DOHH2 (cell line): ENCODE results near the gene COX7A2L.

Source experiments
- H3F3A ChIP-seq: fragments of 200-600 bp; sonication (generic), shearing (Covaris generic); 2 replicates; pipeline ENCODE4 v1.6.0; 2016; ENCODE audit warnings: antibody characterized with exemption, mild to moderate bottlenecking; ENCODE audit not compliant: control insufficient read depth, insufficient read depth
- H3K27ac ChIP-seq: fragments of 200-600 bp; sonication (generic); 2 replicates; pipeline ENCODE4 v1.5.1; 2014; ENCODE audit warnings: low read depth, mild to moderate bottlenecking, low read length, moderate library complexity
- H3K27me3 ChIP-seq: fragments of 200-600 bp; sonication (generic); 2 replicates; pipeline ENCODE4 v1.6.1; 2014; ENCODE audit warnings: mild to moderate bottlenecking, low read length, mixed read lengths; ENCODE audit not compliant: control insufficient read depth
- H3K36me3 ChIP-seq: fragments of 200-600 bp; sonication (generic); 2 replicates; pipeline ENCODE4 v1.6.1; 2014; ENCODE audit warnings: mild to moderate bottlenecking, low read length, moderate library complexity, mixed read lengths; ENCODE audit not compliant: control insufficient read depth
- H3K4me1 ChIP-seq: fragments of 200-600 bp; sonication (generic); 2 replicates; pipeline ENCODE4 v1.6.1; 2014; ENCODE audit warnings: mild to moderate bottlenecking, low read length, mixed read lengths; ENCODE audit not compliant: control insufficient read depth
- H3K4me2 ChIP-seq: fragments of 200-600 bp; sonication (generic); 2 replicates; pipeline ENCODE4 v1.6.0; 2014; ENCODE audit warnings: mild to moderate bottlenecking, low read length, moderate library complexity
- H3K4me3 ChIP-seq: fragments of 200-600 bp; sonication (generic); 2 replicates; pipeline ENCODE4 v1.5.1; 2014; ENCODE audit warnings: mild to moderate bottlenecking, low read length, mixed read lengths
- H3K79me2 ChIP-seq: fragments of 200-600 bp; sonication (generic); 2 replicates; pipeline ENCODE4 v1.6.1; 2014; ENCODE audit warnings: mild to moderate bottlenecking, low read length, mixed read lengths; ENCODE audit not compliant: control insufficient read depth
- H3K9me2 ChIP-seq: fragments of 200-600 bp; sonication (generic); replicated peaks from 2 replicates; pipeline ENCODE4 v1.6.1; 2014; ENCODE audit warnings: mild to moderate bottlenecking, low read length, mixed read lengths; ENCODE audit not compliant: control insufficient read depth
- H3K9me3 ChIP-seq: fragments of 200-600 bp; sonication (generic); 2 replicates; pipeline ENCODE4 v1.6.1; 2014; ENCODE audit warnings: antibody characterized with exemption, low read length, mixed read lengths; ENCODE audit not compliant: control insufficient read depth, insufficient read depth
- H4K20me1 ChIP-seq: fragments of 200-600 bp; sonication (generic); 2 replicates; pipeline ENCODE4 v1.6.0; 2014; ENCODE audit warnings: low read depth, mild to moderate bottlenecking, antibody characterized with exemption, low read length, moderate library complexity; ENCODE audit not compliant: control insufficient read depth, insufficient read depth
- EZH2phosphoT487 ChIP-seq: fragments of 200-600 bp; sonication (generic); IDR thresholded peaks from 2 replicates; pipeline ENCODE4 v1.6.1; 2017; ENCODE audit warnings: borderline replicate concordance, mild to moderate bottlenecking, antibody characterized with exemption, low read length, moderate library complexity, mixed read lengths
- TF ChIP-seq, protein P1 (sequence below): fragments of 200-600 bp; sonication (generic); IDR thresholded peaks from one replicate; pipeline ENCODE4 v1.5.1; 2014; ENCODE audit warnings: antibody characterized with exemption, mild to moderate bottlenecking, low read depth, low read length; ENCODE audit not compliant: poor library complexity, severe bottlenecking

Gene COX7A2L

DNA sequence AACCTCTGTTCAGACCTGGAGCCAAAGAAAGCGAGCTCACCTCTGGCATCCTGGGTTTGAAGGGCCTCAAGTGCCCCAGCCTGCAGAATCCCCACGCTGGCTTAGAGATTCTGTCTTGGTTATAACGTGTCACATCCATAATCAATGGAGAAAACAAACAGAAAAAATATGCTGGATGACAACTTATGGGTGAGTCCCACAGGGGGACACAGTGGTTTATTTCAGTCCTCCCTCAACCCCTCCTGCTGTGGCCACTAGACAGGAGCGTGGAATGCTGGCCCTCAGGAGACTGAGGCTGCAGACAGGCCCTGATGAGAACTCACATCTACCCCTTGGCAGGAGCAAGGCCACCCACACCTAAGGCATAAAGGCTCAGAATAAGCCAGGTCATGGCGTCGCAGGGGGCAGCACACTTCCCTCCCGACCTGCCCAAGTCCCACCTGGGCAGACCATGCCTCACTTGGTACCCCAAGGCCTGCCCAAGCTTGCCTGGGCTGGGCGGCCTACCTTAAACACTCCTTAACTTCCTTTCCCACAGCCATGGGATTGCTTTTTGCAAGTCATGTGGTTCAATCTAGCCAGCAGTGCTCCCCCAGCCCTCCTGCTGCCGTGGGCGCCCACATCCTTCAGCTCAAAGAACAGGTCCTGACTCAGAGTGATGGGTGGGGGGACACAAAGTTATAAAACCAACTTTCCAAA lies 19.9 kb downstream of the COX7A2L start:
- H3K27ac ChIP-seq = no peak overlapping the region
- H3K4me2 ChIP-seq = no peak overlapping the region
- H3K4me1 ChIP-seq = no peaks in the 10 kb centered on the region
- peaks cover 4% of the 10 kb centered on the region; the same call in 1 of the 2 replicates for H3F3A ChIP-seq
- H3K79me2 ChIP-seq = no peaks in the 10 kb centered on the region; the same call in none of the 2 replicates
- H4K20me1 ChIP-seq = no peaks in the 10 kb centered on the region
- no peaks in the 10 kb centered on the region for H3K27me3 ChIP-seq
- H3K36me3 ChIP-seq = peaks cover 20% of the 10 kb centered on the region
- no peaks in the 10 kb centered on the region for H3K9me3 ChIP-seq
- no peaks in the 10 kb centered on the region for H3K9me2 ChIP-seq
- TF ChIP-seq, protein P1, sequence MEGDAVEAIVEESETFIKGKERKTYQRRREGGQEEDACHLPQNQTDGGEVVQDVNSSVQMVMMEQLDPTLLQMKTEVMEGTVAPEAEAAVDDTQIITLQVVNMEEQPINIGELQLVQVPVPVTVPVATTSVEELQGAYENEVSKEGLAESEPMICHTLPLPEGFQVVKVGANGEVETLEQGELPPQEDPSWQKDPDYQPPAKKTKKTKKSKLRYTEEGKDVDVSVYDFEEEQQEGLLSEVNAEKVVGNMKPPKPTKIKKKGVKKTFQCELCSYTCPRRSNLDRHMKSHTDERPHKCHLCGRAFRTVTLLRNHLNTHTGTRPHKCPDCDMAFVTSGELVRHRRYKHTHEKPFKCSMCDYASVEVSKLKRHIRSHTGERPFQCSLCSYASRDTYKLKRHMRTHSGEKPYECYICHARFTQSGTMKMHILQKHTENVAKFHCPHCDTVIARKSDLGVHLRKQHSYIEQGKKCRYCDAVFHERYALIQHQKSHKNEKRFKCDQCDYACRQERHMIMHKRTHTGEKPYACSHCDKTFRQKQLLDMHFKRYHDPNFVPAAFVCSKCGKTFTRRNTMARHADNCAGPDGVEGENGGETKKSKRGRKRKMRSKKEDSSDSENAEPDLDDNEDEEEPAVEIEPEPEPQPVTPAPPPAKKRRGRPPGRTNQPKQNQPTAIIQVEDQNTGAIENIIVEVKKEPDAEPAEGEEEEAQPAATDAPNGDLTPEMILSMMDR = no peak
- no peak for TF ChIP-seq EZH2phosphoT487
- no peak overlapping the region for H3K4me3 ChIP-seq

DNA sequence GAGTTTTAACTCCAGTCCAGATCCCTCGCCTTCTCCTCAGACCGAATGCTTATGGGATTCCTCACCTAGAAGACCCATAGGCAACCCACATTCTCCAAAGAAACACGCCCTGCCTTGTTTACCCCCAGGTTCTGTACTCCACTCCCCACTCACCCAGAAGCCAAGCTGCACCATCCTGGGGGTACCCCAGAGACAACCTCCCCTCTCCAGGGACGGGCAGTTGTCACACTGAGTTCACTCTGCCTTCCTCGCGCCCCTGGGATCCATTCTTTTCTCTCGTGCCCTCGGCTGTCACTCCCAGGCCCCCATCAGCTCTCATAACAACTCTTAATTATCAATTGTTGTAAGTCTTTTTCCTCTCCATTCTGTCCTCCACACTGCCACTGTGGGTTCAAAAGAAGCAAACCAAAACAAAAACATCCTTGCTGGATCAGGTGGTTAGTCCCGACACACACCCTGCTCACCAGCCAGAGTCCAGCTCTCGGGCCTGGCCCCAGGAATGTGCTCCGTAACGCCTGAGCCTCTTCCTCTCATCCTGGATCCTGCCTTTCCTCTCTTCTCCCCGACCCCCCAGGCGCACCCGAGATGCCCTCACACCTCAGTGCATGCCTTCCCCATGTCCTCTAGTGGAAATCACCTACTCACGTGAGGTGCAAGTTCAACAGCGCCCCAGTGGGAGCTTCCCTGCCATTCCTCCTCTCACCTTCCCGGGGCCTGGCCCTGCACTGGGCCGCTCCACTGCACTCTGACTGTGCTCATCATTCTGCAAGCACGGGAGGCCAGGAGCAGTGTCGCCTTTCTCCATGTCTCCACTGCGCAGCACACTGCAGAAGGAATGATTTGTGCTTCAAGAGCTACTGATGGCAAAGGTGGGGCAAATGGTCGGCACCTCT lies 20.7 kb downstream of the COX7A2L start:
- Histone ChIP-seq H4K20me1 (no peaks in the 10 kb centered on the region), H3K4me2 (no peak overlapping the region), H3K27me3 (no peaks in the 10 kb centered on the region), H3K27ac (no peak overlapping the region), H3F3A (peaks cover 4% of the 10 kb centered on the region; the same call in 1 of the 2 replicates), H3K36me3 (peaks cover 18% of the 10 kb centered on the region), H3K9me2 (no peaks in the 10 kb centered on the region), H3K79me2 (no peaks in the 10 kb centered on the region; the same call in none of the 2 replicates), H3K4me1 (no peaks in the 10 kb centered on the region), H3K9me3 (no peaks in the 10 kb centered on the region), H3K4me3 (no peak overlapping the region)
- TF ChIP-seq, protein P1 = no peak
- TF ChIP-seq EZH2phosphoT487 = no peak

DNA sequence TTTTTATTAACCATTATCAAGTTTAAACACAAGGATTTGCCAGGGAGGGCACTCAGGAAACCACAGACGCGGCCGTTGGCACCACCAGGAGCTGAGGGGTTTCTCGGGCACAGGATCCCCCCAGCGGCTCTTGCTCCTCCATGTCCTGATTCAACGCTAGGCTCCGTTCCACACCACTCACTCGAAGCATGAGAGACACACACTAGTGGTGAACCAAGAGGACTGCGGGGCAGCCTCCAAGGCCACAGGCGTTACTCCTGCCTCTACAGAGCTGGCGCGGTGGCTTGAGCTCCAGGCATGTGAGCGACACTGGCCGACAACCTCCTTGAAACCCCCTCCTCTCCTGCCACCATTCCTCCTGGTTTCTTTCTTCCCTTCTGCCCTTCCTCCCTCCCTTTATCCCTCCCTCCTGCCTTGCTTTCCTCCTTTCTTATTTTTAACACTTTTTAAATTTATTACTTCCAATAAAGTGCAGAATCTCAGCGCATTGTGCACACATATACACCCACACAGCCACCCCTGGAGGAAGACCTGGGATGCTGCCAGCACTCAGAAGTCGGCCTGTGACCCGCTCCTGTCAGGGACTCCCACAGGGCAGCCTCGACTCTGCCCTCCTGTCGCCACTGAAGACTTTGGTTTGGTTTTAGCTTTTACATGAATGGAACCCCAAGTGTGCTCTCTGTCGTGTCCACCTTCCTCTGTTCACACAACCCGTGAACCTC lies 21.7 kb downstream of the COX7A2L start:
- Histone ChIP-seq H3K4me3 (no peak overlapping the region), H3K36me3 (peaks cover 18% of the 10 kb centered on the region), H3K9me3 (no peaks in the 10 kb centered on the region), H3K9me2 (no peaks in the 10 kb centered on the region), H4K20me1 (no peaks in the 10 kb centered on the region), H3K79me2 (no peaks in the 10 kb centered on the region; the same call in none of the 2 replicates), H3K27me3 (no peaks in the 10 kb centered on the region), H3F3A (peaks cover 4% of the 10 kb centered on the region; the same call in 1 of the 2 replicates), H3K4me2 (no peak overlapping the region), H3K27ac (no peak overlapping the region), H3K4me1 (no peaks in the 10 kb centered on the region)
- no peak for TF ChIP-seq EZH2phosphoT487
- TF ChIP-seq, protein P1 = no peak
